GM15510 (cell line): ENCODE data around the gene ANKDD1B.

Experiments used
- POLR2A ChIP-seq: IDR thresholded peaks from 3 replicates; pipeline ENCODE4 v1.6.1; 2011; ENCODE audit warnings: borderline replicate concordance; ENCODE audit not compliant: insufficient read length; ENCODE audit errors: extremely low read depth

The ANKDD1B gene

DNA sequence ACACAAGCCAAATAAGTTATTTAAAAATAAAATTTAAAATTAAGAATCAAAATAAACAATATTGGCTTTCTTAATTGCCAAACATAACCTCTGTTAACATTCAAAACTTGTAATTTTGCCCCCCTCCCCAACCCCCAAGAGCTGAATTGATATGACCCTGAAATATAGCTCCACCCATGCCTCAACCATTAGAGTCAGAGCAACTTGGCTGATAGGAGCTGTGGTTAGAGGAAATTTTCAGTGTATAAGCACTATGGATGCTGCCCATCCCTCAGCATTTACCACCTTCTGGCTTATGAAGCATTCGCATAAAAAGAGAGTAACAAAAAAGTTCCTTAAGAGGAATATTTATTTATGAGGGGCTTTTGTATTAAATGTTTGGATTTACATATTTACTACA, 99.9 kb downstream of the ANKDD1B start:
- TF ChIP-seq POLR2A: no peak

DNA sequence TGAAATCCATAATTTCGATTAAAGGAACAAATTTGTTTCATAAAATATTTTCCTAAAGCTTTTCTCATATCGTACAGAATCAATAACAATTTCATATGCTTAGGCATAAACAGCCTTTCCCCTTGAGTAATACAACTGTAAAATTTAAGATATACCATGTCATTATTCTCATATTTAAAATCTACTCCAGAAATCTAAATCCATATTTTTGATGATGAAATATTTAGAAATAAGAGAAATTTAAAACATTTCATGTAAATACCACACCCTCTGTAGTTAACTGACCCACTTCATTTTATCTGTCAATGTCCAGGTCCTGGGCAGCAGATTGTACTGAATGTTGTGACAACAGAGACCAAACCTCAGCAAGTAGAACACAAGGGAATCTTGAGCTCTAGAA, 100.8 kb downstream of the ANKDD1B start:
- TF ChIP-seq POLR2A: no peak

DNA sequence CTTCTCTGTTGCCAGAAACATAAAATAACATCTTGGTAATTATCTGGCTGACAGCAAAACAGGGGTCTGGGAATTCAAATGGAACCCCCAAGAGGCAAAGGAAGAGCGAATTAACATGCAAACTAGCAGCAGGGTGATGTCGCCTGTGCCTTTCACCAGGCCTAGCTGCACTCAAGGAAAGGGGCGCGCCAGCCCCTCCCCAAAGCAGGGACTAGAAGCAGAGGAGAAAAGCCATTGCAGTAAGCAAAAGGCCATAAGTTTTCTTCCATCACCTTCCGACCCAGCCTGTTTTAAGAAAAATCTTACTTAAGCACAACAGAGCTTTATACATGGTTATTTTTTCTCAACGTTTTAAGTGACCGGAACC, 105.4 kb downstream of the ANKDD1B start:
- TF ChIP-seq POLR2A: no peak

DNA sequence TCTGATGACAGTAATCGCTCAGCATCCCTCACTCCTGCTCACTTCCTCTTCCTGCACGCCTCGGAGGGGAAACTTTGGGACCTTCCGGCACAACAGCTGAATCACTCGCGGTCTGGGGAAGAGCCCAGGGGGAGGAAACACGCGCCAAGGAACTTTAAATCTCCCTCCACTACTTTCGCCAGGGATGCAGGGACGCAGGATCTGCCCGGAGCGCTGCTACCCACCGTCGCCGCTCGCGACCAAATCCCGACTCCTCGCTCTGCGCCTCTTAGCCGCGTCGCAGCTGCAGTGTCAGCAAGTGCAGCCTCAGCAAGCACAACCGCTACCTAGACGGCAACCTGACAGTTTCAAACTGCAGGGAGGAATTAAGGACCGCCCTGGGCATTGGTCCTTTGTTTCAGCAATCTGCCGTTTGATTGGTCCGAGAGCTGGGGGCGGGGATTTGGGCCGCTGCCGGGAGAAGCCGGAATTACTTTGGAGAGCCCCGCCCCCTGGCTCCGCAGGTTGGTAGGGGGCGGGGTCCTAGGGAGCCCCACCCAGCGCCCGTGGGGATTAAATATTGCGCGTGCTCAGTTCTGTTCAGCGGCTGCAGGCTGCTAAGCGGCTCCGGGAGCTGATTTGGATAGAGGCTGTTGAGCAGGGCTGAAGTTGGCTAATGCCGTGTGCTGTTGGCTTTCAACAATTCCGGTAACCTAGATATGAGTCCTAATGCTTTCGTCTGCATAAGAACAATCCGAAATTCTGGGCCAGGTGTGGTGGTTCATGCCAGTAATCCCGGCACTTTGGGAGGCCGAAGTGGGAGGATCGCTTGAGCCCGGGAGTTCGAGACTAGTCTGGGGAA, 106.0 kb downstream of the ANKDD1B start, which contains the start of gene POC5:
Gene POC5 (minus strand): TSS at position 356 of the 841 bp plus-strand sequence. CDS start 4,500 bp downstream, outside the sequence.
- peak; percentile 88 for TF ChIP-seq POLR2A

GRCh38 chr5:75720882-75721281, 109.6 kb downstream of the ANKDD1B start:
- no peak for TF ChIP-seq POLR2A
